Measurements from ENCODE around the gene KRTCAP3. TPM values are rescaled to one million over a fixed set of nuclear protein-coding genes. Genes with fewer than 3 reads are reported as not detected.

The KRTCAP3 gene
- total RNA-seq, 1 donor from 2014 or later = not detected

GRCh38 chr2:27489498-27490397, 47.6 kb downstream of the KRTCAP3 start, which contains the start of gene IFT172:
TSS of gene IFT172 (minus strand) at chr2:27489743. CDS start at chr2:27489653, 90 bp downstream.
- peaks cover 3 to 6% of the 10 kb centered on the region in 2 donors for H3K36me3 ChIP-seq
- DNase-seq (ENCODE audit: low spot score in 2 of 2) = peak; percentile 97 to 99
- H3K27ac ChIP-seq = peak within 1 kb of the TSS; percentile 69 to 77
- H3K4me3 ChIP-seq = peak within 1 kb of the TSS; percentile 54 to 73
- no peaks in the 10 kb centered on the region for H3K27me3 ChIP-seq
- intact Hi-C loops (cut with DNase I) = loop anchor here (1.0 to 10.0 kb wide), 6 partner anchors 61 to 355 kb away; partner anchors contain the start of genes CCDC121, EIF2B4, GPN1 and NRBP1
- peaks cover 0 to 14% of the 10 kb centered on the region in 2 donors for H3K4me1 ChIP-seq
- TF ChIP-seq, protein P1, sequence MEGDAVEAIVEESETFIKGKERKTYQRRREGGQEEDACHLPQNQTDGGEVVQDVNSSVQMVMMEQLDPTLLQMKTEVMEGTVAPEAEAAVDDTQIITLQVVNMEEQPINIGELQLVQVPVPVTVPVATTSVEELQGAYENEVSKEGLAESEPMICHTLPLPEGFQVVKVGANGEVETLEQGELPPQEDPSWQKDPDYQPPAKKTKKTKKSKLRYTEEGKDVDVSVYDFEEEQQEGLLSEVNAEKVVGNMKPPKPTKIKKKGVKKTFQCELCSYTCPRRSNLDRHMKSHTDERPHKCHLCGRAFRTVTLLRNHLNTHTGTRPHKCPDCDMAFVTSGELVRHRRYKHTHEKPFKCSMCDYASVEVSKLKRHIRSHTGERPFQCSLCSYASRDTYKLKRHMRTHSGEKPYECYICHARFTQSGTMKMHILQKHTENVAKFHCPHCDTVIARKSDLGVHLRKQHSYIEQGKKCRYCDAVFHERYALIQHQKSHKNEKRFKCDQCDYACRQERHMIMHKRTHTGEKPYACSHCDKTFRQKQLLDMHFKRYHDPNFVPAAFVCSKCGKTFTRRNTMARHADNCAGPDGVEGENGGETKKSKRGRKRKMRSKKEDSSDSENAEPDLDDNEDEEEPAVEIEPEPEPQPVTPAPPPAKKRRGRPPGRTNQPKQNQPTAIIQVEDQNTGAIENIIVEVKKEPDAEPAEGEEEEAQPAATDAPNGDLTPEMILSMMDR (IDR thresholded peaks at IDR 0.05) = no peak
- H3K9me3 ChIP-seq = no peaks in the 10 kb centered on the region

- Histone ChIP-seq H3K27ac (no peak overlapping the region), H3K27me3 (no peaks in the 10 kb centered on the region), H3K9me3 (no peaks in the 10 kb centered on the region), H3K36me3 (no peaks in the 10 kb centered on the region), H3K4me3 (no peak overlapping the region), H3K4me1 (peaks cover 0 to 17% of the 10 kb centered on the region in 2 donors)
- intact Hi-C loops (cut with DNase I) = loop anchor here (10.0 kb wide), 1 partner anchor 358 kb away; the partner anchor contains the start of genes PREB and PRR30
- no peak for DNase-seq (ENCODE audit: low spot score in 2 of 2)
- TF ChIP-seq, protein P1 (IDR thresholded peaks at IDR 0.05) = no peak
Observed at GRCh38 chr2:27492557-27492956, 50.4 kb downstream of the KRTCAP3 start.

- no peaks in the 10 kb centered on the region for H3K36me3 ChIP-seq
- H3K4me1 ChIP-seq = peaks cover 0 to 14% of the 10 kb centered on the region in 2 donors
- H3K9me3 ChIP-seq = no peaks in the 10 kb centered on the region
- TF ChIP-seq, protein P1 (IDR thresholded peaks at IDR 0.05) = no peak
- H3K4me3 ChIP-seq = peak overlapping the region; percentile 80 to 96
- intact Hi-C loops (cut with DNase I) = loop anchor here (10.0 kb wide), 1 partner anchor 359 kb away; the partner anchor contains the start of genes PREB and PRR30
- no peak for DNase-seq (ENCODE audit: low spot score in 2 of 2)
- H3K27ac ChIP-seq = peak overlapping the region; percentile 81 to 91
- H3K27me3 ChIP-seq = no peaks in the 10 kb centered on the region
Observed at GRCh38 chr2:27493948-27494283, 51.7 kb downstream of the KRTCAP3 start.

Other genes with a start within 250 kb of the KRTCAP3 start
- 284 TPM for gene ATRAID, start 230.3 kb upstream of the KRTCAP3 start, total RNA-seq
- gene SLC5A6, start 230.1 kb upstream of the KRTCAP3 start, total RNA-seq = 85.7 TPM
- gene CAD, start 225.0 kb upstream of the KRTCAP3 start, total RNA-seq = 63.4 TPM
- gene SLC30A3, start 179.3 kb upstream of the KRTCAP3 start, total RNA-seq = 7.6 TPM
- gene DNAJC5G, start 166.9 kb upstream of the KRTCAP3 start, total RNA-seq = not detected
- not detected for gene TRIM54, start 160.0 kb upstream of the KRTCAP3 start, total RNA-seq
- not detected for gene UCN, start 133.9 kb upstream of the KRTCAP3 start, total RNA-seq
- gene MPV17, start 119.3 kb upstream of the KRTCAP3 start, total RNA-seq = 239 TPM
- gene GTF3C2, start 85.6 kb upstream of the KRTCAP3 start, total RNA-seq = 76.2 TPM
- gene EIF2B4, start 72.0 kb upstream of the KRTCAP3 start, total RNA-seq = 34.8 TPM
- gene SNX17, start 71.8 kb upstream of the KRTCAP3 start, total RNA-seq = 94.0 TPM
- gene ZNF513, start 61.6 kb upstream of the KRTCAP3 start, total RNA-seq = 17.7 TPM
- gene PPM1G, start 32.8 kb upstream of the KRTCAP3 start, total RNA-seq = 24.7 TPM
- gene NRBP1, start 13.8 kb upstream of the KRTCAP3 start, total RNA-seq = 42.1 TPM
- gene IFT172, start 47.4 kb downstream of the KRTCAP3 start, total RNA-seq = 204 TPM
- gene FNDC4, start 52.8 kb downstream of the KRTCAP3 start, total RNA-seq = 18.1 TPM
- not detected for gene GCKR, start 54.5 kb downstream of the KRTCAP3 start, total RNA-seq
- gene ZNF512, start 140.7 kb downstream of the KRTCAP3 start, total RNA-seq = 64.8 TPM
- 8.0 TPM for gene CCDC121, start 186.6 kb downstream of the KRTCAP3 start, total RNA-seq
- 13.1 TPM for gene GPN1, start 186.7 kb downstream of the KRTCAP3 start, total RNA-seq
- gene SUPT7L, start 221.2 kb downstream of the KRTCAP3 start, total RNA-seq = 6.1 TPM
- 26.8 TPM for gene SLC4A1AP, start 221.5 kb downstream of the KRTCAP3 start, total RNA-seq